ENCODE data around the gene PFDN5.

PFDN5 gene

DNA sequence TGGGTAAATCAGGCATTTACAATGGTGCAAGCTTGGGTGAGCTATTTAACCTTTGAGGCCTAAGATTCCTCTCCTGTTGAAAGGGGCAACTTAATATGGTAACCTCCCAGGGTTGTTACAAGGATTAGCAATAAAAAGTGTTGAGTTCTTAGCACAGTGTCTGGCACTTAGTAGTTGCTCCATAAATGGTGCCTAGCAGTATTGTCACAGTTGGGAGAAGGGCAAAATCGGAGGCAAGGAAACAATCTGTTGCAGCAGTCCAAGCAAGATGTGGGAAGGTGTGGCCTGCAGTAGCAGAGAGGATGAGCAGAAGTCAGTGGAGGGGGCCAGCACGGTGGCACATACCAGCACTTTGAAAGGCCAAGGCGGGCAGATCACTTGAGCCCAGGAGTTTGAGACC lies 48.1 kb downstream of the PFDN5 start:
- TF ChIP-seq POLR2A (IDR thresholded peaks at IDR 0.05; ENCODE audit: extremely low read depth, insufficient read length) (no peak), MYC (IDR thresholded peaks at IDR 0.05; ENCODE audit: low read depth, low read length) (no peak)
- TF ChIP-seq, protein P1, sequence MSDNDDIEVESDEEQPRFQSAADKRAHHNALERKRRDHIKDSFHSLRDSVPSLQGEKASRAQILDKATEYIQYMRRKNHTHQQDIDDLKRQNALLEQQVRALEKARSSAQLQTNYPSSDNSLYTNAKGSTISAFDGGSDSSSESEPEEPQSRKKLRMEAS (IDR thresholded peaks at IDR 0.05; ENCODE audit: low read depth, low read length): no peak
- TF ChIP-seq, protein P2, sequence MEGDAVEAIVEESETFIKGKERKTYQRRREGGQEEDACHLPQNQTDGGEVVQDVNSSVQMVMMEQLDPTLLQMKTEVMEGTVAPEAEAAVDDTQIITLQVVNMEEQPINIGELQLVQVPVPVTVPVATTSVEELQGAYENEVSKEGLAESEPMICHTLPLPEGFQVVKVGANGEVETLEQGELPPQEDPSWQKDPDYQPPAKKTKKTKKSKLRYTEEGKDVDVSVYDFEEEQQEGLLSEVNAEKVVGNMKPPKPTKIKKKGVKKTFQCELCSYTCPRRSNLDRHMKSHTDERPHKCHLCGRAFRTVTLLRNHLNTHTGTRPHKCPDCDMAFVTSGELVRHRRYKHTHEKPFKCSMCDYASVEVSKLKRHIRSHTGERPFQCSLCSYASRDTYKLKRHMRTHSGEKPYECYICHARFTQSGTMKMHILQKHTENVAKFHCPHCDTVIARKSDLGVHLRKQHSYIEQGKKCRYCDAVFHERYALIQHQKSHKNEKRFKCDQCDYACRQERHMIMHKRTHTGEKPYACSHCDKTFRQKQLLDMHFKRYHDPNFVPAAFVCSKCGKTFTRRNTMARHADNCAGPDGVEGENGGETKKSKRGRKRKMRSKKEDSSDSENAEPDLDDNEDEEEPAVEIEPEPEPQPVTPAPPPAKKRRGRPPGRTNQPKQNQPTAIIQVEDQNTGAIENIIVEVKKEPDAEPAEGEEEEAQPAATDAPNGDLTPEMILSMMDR (IDR thresholded peaks at IDR 0.05; ENCODE audit: low read depth, low read length): no peak
- H3K4me3 ChIP-seq (ENCODE audit: low read depth, low read length): no peak overlapping the region
- no peak for DNase-seq (ENCODE audit: low read depth)

DNA sequence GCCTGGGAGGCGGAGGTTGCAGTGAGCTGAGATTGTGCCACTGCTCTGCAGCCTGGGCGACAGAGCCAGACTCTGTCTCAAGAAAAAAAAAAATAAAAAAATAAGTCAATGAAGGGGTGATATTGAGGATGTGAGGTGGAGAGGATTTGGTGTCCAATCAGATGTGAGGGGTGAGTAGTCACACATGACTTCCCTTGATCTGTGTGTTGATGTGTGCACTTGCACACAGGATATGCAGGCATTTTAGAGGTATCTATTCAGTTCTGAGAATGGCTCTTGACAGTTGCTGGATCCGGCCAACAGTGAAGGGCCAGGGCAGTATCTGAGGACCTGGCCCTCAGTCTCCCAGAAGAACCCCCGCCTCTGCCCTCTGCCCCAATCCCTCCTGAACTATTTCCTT lies 48.6 kb downstream of the PFDN5 start:
- H3K4me3 ChIP-seq (ENCODE audit: low read depth, low read length): no peak overlapping the region
- no peak for TF ChIP-seq POLR2A (IDR thresholded peaks at IDR 0.05; ENCODE audit: extremely low read depth, insufficient read length)
- no peak for TF ChIP-seq MYC (IDR thresholded peaks at IDR 0.05; ENCODE audit: low read depth, low read length)
- TF ChIP-seq, protein P1 (IDR thresholded peaks at IDR 0.05; ENCODE audit: low read depth, low read length): no peak
- DNase-seq (ENCODE audit: low read depth): no peak

DNA sequence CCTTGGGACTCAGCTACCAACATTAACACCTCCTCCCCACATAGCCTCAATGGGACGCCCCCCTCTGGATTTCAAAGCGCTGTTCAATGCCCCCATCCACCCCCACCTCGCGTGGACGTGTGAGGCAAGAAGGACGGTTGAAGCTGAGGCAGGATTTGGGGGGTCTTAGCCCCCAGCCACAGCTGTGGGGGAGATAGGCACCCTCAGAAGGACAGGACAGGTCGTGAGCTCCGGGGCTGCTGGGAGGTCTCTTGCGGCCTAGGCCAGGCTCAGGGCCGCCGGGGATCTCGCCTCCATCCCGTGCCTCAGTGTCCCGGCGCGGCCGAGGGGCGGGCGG lies 49.1 kb downstream of the PFDN5 start:
- DNase-seq (ENCODE audit: low read depth): no peak
- TF ChIP-seq, protein P2 (IDR thresholded peaks at IDR 0.05; ENCODE audit: low read depth, low read length): no peak
- TF ChIP-seq, protein P1 (IDR thresholded peaks at IDR 0.05; ENCODE audit: low read depth, low read length): no peak
- TF ChIP-seq MYC (IDR thresholded peaks at IDR 0.05; ENCODE audit: low read depth, low read length) (no peak), POLR2A (IDR thresholded peaks at IDR 0.05; ENCODE audit: extremely low read depth, insufficient read length) (no peak)

DNA sequence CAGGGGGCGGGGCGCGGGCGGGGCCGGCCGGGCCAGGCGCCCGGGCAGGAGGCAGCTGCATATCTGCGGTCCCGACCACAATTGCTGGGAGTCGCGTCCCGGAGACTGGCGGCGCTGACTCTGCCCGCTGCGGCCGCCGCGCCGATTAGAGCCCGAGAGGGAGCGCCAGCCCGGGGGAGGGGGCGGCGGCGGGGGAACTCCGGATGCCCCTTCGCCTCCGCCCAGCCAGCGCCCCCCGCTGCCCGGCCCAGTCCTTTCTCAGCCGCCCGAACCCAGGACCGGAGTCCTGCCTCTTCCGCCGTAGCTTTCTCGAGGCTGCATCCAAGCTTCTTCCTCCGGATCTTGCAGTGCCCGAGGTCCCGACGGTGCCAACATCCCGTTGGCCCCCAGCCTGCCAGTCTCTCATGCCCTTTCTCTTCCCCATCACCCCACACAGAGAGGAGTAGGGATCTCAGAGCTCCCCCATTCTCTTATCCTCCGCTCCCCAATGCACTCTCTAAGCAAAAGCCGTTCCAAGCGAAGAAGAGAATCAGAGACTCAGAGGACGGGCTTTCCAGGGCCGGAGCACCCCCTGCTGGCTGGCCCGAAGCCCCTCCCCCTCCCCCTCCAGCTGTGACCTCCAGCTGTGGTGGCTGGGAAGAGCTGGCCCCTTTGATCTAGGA lies 49.6 kb downstream of the PFDN5 start:
- TF ChIP-seq MYC (IDR thresholded peaks at IDR 0.05; ENCODE audit: low read depth, low read length): no peak
- TF ChIP-seq, protein P2 (IDR thresholded peaks at IDR 0.05; ENCODE audit: low read depth, low read length): peak; percentile 61
- peak overlapping the region; percentile 56 for H3K4me3 ChIP-seq (ENCODE audit: low read depth, low read length)
- DNase-seq (ENCODE audit: low read depth): peak; percentile 83

More for the DNA sequence above, 49.1 kb downstream of the PFDN5 start:
- peak overlapping the region; percentile 30 for H3K4me3 ChIP-seq (ENCODE audit: low read depth, low read length)

DNA sequence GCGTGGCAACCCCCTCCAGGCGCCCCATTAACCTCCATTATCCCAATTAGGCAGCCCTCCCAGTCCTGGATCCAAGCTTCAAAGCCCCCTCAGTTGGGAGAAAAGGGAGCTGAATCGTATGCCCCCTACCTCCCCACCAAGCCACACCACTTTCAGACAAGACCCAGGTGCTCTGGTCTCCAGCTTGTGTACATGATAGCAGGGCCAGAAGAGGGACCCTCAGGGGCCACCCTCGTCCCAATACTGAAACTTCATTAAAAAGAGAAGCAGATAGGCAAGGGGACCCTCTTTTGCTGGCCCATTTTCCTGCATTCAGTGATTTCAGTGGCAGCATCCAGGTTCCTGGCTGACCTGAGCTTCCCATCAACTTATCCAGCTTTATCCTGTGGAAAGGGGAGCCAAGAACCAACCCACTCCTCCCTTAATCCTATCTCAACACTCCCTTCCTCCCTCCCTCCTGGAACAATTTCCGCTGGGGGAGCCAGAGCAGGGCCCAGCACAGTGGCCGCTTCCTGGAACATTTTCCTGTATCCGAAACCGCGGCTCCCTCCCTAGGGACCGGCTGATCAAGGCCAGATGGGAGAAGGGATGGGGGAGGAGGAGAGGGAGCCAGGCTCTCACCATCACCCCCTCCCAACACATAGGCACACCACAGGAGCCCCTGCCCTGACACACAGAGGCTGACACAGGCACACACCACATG lies 50.3 kb downstream of the PFDN5 start:
- TF ChIP-seq, protein P2 (IDR thresholded peaks at IDR 0.05; ENCODE audit: low read depth, low read length): no peak
- TF ChIP-seq POLR2A (IDR thresholded peaks at IDR 0.05; ENCODE audit: extremely low read depth, insufficient read length) (no peak), MYC (IDR thresholded peaks at IDR 0.05; ENCODE audit: low read depth, low read length) (no peak)
- TF ChIP-seq, protein P1 (IDR thresholded peaks at IDR 0.05; ENCODE audit: low read depth, low read length): no peak
- no peak overlapping the region for H3K4me3 ChIP-seq (ENCODE audit: low read depth, low read length)
- DNase-seq (ENCODE audit: low read depth): no peak

DNA sequence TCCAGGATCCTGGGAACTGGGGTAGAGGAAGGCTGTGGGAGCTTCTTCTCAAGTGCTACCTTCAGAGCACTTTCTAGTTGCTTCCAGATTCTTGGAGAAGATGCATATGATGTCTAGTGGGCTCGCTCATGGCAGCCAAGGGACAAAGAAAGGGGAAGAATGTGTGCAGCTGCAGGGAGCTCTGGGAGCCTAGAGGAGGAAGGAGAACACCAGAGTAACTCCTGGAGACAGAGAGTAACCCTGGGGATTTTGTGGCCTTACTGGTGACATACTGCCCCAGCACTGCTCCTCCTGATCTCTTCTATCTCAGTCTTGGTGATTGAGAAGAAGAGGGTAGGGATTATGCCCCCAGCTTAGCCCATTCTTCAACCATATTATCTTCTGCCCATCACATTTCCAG lies 51.1 kb downstream of the PFDN5 start:
- TF ChIP-seq, protein P1 (IDR thresholded peaks at IDR 0.05; ENCODE audit: low read depth, low read length): no peak
- TF ChIP-seq MYC (IDR thresholded peaks at IDR 0.05; ENCODE audit: low read depth, low read length) (no peak), POLR2A (IDR thresholded peaks at IDR 0.05; ENCODE audit: extremely low read depth, insufficient read length) (no peak)
- TF ChIP-seq, protein P2 (IDR thresholded peaks at IDR 0.05; ENCODE audit: low read depth, low read length): no peak
- peak; percentile 63 for DNase-seq (ENCODE audit: low read depth)
- no peak overlapping the region for H3K4me3 ChIP-seq (ENCODE audit: low read depth, low read length)
